GM10248 (cell line): ENCODE results near the gene CALHM4.

Source experiments
- CTCF ChIA-PET: fragments of 300-600 bp; sonication (Branson Sonifier 250); formaldehyde crosslinking; extraction: SDS; loops from one replicate; lab custom pipeline; 2021; ENCODE audit warnings: antibody characterized with exemption; lab: Yijun Ruan, JAX
- POLR2A ChIA-PET: fragments of 350-650 bp; sonication (Branson Sonifier 250); formaldehyde crosslinking; extraction: SDS; loops from one replicate; lab custom pipeline; 2020; ENCODE audit warnings: antibody characterized with exemption; lab: Yijun Ruan, JAX
- DNase-seq: peaks from one replicate; pipeline ENCODE4 v3.0.0; 2012; ENCODE audit errors: extremely low spot score
- CTCF ChIP-seq: IDR thresholded peaks from 2 replicates; pipeline ENCODE4 v1.5.1; 2012; ENCODE audit warnings: mild to moderate bottlenecking, low read depth; ENCODE audit errors: extremely low read depth, missing control alignments, control extremely low read depth

Gene CALHM4

GRCh38 chr6:116533233-116533957, 20.2 kb upstream of the CALHM4 start:
- no peak for DNase-seq
- no peak for TF ChIP-seq CTCF
- POLR2A ChIA-PET: no interaction called here
- CTCF ChIA-PET: interaction anchor here (0.7 to 4.4 kb wide), 24 partner anchors 8 to 317 kb away, joined by 3 to 62 read pairs (median 6); partner anchors contain the start of genes CALHM4, RWDD1 and TSPYL1

GRCh38 chr6:116535109-116535508, 18.4 kb upstream of the CALHM4 start:
- ChIA-PET POLR2A (no interaction called here), CTCF (interaction anchor here (0.7 to 4.4 kb wide), 34 partner anchors 11 to 327 kb away, joined by 3 to 62 read pairs (median 4); partner anchors contain the start of genes CALHM4, CALHM5, TRAPPC3L and TSPYL1)
- TF ChIP-seq CTCF: no peak
- no peak for DNase-seq

GRCh38 chr6:116536216-116536621, 17.3 kb upstream of the CALHM4 start:
- TF ChIP-seq CTCF: peak; percentile 81
- ChIA-PET CTCF (interaction anchor here (1.0 to 4.2 kb wide), 14 partner anchors 10 to 328 kb away, joined by 3 to 32 read pairs (median 6); partner anchors contain the start of genes CALHM4, CALHM5 and TSPYL1), POLR2A (no interaction called here)
- peak; percentile 34 for DNase-seq

DNA sequence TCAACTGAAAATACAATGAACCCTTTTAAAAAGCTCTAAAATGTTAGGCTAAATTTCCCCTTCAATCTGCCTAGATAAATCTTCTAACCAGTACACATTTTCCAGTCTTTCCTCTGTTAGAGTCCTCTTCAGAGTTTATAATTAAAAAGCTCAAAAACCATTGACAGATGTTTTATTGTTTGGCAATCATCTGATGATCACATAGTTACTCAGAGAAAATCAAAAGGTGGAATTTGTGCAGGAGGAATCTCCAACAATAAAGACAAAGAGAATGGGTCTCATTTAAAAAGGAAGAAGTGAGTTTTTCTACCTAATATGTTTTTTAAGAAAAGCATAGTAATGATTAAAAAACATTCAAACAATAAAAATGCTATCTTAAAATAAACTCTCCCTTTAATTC, 11.1 kb upstream of the CALHM4 start:
- no peak for TF ChIP-seq CTCF
- CTCF ChIA-PET: interaction anchor here (1.2 to 6.6 kb wide), 7 partner anchors 9 to 255 kb away, joined by 3 to 40 read pairs (median 10); partner anchors contain the start of genes CALHM4 and RWDD1
- POLR2A ChIA-PET: no interaction called here
- DNase-seq: no peak

- ChIA-PET CTCF (interaction anchor here (1.2 to 6.6 kb wide), 3 partner anchors 12 to 256 kb away, joined by 5 to 30 read pairs (median 25); partner anchors contain the start of genes CALHM4 and RWDD1), POLR2A (no interaction called here)
- TF ChIP-seq CTCF: no peak
- no peak for DNase-seq
These were observed 10.4 kb upstream of the CALHM4 start for GRCh38 chr6:116543149-116543548.

- CTCF ChIA-PET: interaction anchor here (1.1 to 2.6 kb wide), 5 partner anchors 9 to 258 kb away, joined by 3 to 10 read pairs (median 4); no protein-coding TSS in a partner anchor
These were observed 7.9 kb upstream of the CALHM4 start, which contains the start of gene TRAPPC3L for GRCh38 chr6:116545651-116546050. TSS of gene TRAPPC3L (minus strand) at chr6:116545684. CDS start at chr6:116545514, 170 bp downstream.

More at GRCh38 chr6:116545651-116546050, 7.9 kb upstream of the CALHM4 start, which contains the start of gene TRAPPC3L:
- no peak for DNase-seq
- POLR2A ChIA-PET: no interaction called here
- no peak for TF ChIP-seq CTCF
